ENCODE measurements around the gene SLC47A1. TPM values are rescaled to one million over a fixed set of nuclear protein-coding genes. Genes with fewer than 3 reads are reported as not detected.
"Not testable (repeated sequence)": the region's sequence is repeated elsewhere in the genome, so short reads cannot be mapped to it uniquely, and the experiment has no call there.

Gene SLC47A1
- total RNA-seq, 1 experiment from 2014 or later, result 0.43 TPM

DNA sequence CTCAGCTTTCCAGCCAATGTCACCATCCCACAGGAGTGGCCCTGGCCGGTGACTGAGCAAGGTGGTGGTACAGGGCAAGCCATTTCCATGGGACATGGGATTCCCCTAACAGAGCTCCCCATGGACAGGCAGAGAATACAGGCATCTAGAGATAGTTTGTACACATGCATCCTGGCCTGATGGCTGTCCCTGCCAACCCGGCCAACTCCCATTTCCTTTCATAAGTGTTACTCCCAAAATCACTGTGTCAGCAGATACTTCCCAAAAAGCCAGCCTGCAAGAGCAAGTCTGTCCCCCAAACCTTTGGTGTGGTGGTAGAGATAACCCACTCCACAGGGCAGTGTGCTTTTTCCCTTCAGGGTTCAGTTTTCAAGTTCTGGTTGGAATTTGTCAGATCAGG, 32.4 kb upstream of the SLC47A1 start:
- Mint-ChIP-seq H3K27ac (ENCODE audit: unreplicated experiment) (no peak overlapping the region), H3K4me3 (ENCODE audit: unreplicated experiment) (no peak overlapping the region), H3K36me3 (ENCODE audit: insufficient read depth, unreplicated experiment) (no peaks in the 10 kb centered on the region), H3K9me3 (ENCODE audit: unreplicated experiment) (no peaks in the 10 kb centered on the region), H3K27me3 (ENCODE audit: insufficient read depth, unreplicated experiment) (peaks cover 2% of the 10 kb centered on the region), H3K4me1 (ENCODE audit: low read depth, unreplicated experiment) (no peaks in the 10 kb centered on the region)
- Histone ChIP-seq H3K36me3 (ENCODE audit: control insufficient read depth, insufficient read depth, low read length) (no peaks in the 10 kb centered on the region), H3K9me3 (no peaks in the 10 kb centered on the region), H3K4me1 (no peaks in the 10 kb centered on the region), H3K4me3 (ENCODE audit: low read depth, low read length) (no peak overlapping the region), H3K27me3 (replicated peaks; ENCODE audit: control insufficient read depth, insufficient read depth, low read length) (no peaks in the 10 kb centered on the region)
- DNase-seq, result no peak
- POLR2A ChIA-PET, result no interaction called here
- BruUV-seq (replicated peaks), result no TSS peak
- TF ChIP-seq, protein P1, sequence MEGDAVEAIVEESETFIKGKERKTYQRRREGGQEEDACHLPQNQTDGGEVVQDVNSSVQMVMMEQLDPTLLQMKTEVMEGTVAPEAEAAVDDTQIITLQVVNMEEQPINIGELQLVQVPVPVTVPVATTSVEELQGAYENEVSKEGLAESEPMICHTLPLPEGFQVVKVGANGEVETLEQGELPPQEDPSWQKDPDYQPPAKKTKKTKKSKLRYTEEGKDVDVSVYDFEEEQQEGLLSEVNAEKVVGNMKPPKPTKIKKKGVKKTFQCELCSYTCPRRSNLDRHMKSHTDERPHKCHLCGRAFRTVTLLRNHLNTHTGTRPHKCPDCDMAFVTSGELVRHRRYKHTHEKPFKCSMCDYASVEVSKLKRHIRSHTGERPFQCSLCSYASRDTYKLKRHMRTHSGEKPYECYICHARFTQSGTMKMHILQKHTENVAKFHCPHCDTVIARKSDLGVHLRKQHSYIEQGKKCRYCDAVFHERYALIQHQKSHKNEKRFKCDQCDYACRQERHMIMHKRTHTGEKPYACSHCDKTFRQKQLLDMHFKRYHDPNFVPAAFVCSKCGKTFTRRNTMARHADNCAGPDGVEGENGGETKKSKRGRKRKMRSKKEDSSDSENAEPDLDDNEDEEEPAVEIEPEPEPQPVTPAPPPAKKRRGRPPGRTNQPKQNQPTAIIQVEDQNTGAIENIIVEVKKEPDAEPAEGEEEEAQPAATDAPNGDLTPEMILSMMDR (IDR thresholded peaks at IDR 0.05; ENCODE audit: insufficient read depth in 1 of 2, low read depth in 1 of 2, low read length in 1 of 2, severe bottlenecking in 1 of 2, unreplicated experiment in 1 of 2), result no peak
- intact Hi-C loops (cut with micrococcal nuclease; ENCODE audit: unreplicated experiment), result no loop called here
- CTCF ChIA-PET, result no interaction called here

DNA sequence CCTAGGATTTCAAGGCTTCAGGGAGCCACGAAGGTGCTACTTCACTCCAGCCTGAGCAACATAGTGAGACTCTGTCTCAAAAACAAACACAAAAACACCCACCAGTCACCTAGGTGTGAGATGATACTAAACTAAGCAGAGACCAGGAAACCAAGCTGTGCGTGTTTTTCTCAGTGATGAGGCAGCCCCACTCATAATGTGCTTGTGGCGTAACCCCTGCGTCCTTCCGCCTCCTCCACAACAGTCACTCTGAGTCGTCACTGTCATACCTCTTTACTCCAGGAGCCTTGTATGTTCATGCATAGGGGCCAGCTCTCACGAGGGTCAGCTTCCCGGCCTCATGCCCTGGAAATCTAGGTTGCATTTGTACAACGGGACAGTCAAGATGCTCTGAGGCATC, 31.1 kb upstream of the SLC47A1 start:
- TF ChIP-seq, protein P1 (IDR thresholded peaks at IDR 0.05; ENCODE audit: insufficient read depth in 1 of 2, low read depth in 1 of 2, low read length in 1 of 2, severe bottlenecking in 1 of 2, unreplicated experiment in 1 of 2), result no peak
- Mint-ChIP-seq H3K4me1 (ENCODE audit: low read depth, unreplicated experiment) (no peaks in the 10 kb centered on the region), H3K27me3 (ENCODE audit: insufficient read depth, unreplicated experiment) (peaks cover 2% of the 10 kb centered on the region), H3K27ac (ENCODE audit: unreplicated experiment) (no peak overlapping the region), H3K36me3 (ENCODE audit: insufficient read depth, unreplicated experiment) (peaks cover 2% of the 10 kb centered on the region), H3K9me3 (ENCODE audit: unreplicated experiment) (no peaks in the 10 kb centered on the region), H3K4me3 (ENCODE audit: unreplicated experiment) (no peak overlapping the region)
- CTCF ChIA-PET, result interaction anchor here (1.5 kb wide), 1 partner anchor 140 kb away, joined by 5 read pairs; the partner anchor contains the start of gene B9D1
- no peaks in the 10 kb centered on the region for H3K36me3 ChIP-seq (ENCODE audit: control insufficient read depth, insufficient read depth, low read length)
- BruUV-seq (replicated peaks), result no TSS peak
- no peaks in the 10 kb centered on the region for H3K4me1 ChIP-seq
- intact Hi-C loops (cut with micrococcal nuclease; ENCODE audit: unreplicated experiment), result no loop called here
- no peaks in the 10 kb centered on the region for H3K27me3 ChIP-seq (replicated peaks; ENCODE audit: control insufficient read depth, insufficient read depth, low read length)
- H3K9me3 ChIP-seq, result no peaks in the 10 kb centered on the region
- DNase-seq, result no peak
- H3K4me3 ChIP-seq (ENCODE audit: low read depth, low read length), result no peak overlapping the region
- POLR2A ChIA-PET, result no interaction called here

DNA sequence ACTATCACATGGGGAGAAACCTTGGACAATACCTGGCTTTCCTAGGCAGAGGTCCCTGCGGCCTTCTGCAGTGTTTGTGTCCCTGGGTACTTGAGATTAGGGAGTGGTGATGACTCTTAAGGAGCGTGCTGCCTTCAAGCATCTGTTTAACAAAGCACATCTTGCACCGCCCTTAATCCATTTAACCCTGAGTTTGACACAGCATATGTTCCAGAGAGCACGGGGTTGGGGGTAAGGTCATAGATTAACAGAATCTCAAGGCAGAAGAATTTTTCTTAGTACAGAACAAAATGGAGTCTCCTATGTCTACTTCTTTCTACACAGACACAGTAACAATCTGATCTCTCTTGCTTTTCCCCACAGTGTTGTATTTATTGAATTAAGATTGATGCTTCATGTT, 28.1 kb upstream of the SLC47A1 start:
- POLR2A ChIA-PET; H3K27me3 Mint-ChIP-seq (ENCODE audit: insufficient read depth, unreplicated experiment); H3K36me3 ChIP-seq (ENCODE audit: control insufficient read depth, insufficient read depth, low read length); H3K4me3 ChIP-seq (ENCODE audit: low read depth, low read length); DNase-seq; CTCF ChIA-PET; H3K9me3 Mint-ChIP-seq (ENCODE audit: unreplicated experiment); BruUV-seq (replicated peaks); H3K9me3 ChIP-seq; H3K27me3 ChIP-seq (replicated peaks; ENCODE audit: control insufficient read depth, insufficient read depth, low read length); intact Hi-C loops (cut with micrococcal nuclease; ENCODE audit: unreplicated experiment); H3K27ac Mint-ChIP-seq (ENCODE audit: unreplicated experiment); H3K4me3 Mint-ChIP-seq (ENCODE audit: unreplicated experiment); H3K4me1 ChIP-seq: not testable (repeated sequence)
- Mint-ChIP-seq H3K4me1 (ENCODE audit: low read depth, unreplicated experiment) (peaks cover 11% of the 10 kb centered on the region), H3K36me3 (ENCODE audit: insufficient read depth, unreplicated experiment) (peaks cover 16% of the 10 kb centered on the region)
